Kidney epithelial cell (primary cell): ENCODE results near the gene OGG1. TPM values are rescaled to one million over a fixed set of nuclear protein-coding genes. Genes with fewer than 3 reads are reported as not detected.

ENCODE experiments used
- DNase-seq: peaks from one replicate; pipeline ENCODE4 v3.0.0-alpha.2; 2010; ENCODE audit warnings: low read depth
- H3K27me3 ChIP-seq: 2 replicates; pipeline ENCODE4 v1.6.0; 2011; ENCODE audit warnings: low read length; ENCODE audit not compliant: control insufficient read depth, insufficient read depth
- H3K36me3 ChIP-seq: 2 replicates; pipeline ENCODE4 v1.5.1; 2011; ENCODE audit warnings: low read length; ENCODE audit not compliant: control insufficient read depth, insufficient read depth
- H3K4me3 ChIP-seq: 2 replicates; pipeline ENCODE4 v1.5.1; 2011; ENCODE audit warnings: low read depth, mild to moderate bottlenecking, control low read depth, low read length
- CTCF ChIP-seq: IDR thresholded peaks from 2 replicates; pipeline ENCODE4 v1.5.1; 2011; ENCODE audit warnings: mild to moderate bottlenecking, moderate library complexity, low read length, control low read depth, inconsistent platforms; ENCODE audit not compliant: insufficient read depth, poor library complexity, severe bottlenecking
- total RNA-seq: library from RNA; depleted of rRNA; stranded (reverse); fragments of >200 nt; gene quantifications from 2 replicates; pipeline ENCODE4 v1.2.3, GENCODE V29; 2015

Gene OGG1
- total RNA-seq, 1 donor from 2014 or later, result 23.9 TPM

DNA sequence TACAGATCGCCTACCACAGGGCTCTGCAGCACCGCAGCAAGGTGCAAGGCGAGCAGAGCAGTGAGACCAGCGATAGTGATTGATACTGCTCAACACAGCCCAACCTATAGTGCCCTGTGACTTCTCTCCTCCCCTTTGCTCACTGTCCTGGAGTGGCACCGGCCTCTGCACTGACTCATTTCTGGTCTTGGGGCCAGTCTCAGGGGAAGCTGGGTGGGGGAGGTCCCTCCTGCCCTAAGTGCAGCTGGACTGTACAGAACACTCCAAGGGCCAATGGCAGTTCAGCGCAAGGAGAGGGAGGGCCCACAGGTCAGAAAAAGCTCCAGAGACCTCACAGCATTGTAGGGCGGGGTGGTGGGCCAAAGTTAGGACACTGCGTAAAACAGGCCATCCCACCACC, 2.5 kb upstream of the OGG1 start:
- peaks cover 10% of the 10 kb centered on the region for H3K36me3 ChIP-seq
- no peaks in the 10 kb centered on the region for H3K27me3 ChIP-seq
- H3K4me3 ChIP-seq, result no peak overlapping the region
- no peak for DNase-seq
- no peak for TF ChIP-seq CTCF

GRCh38 chr3:9748031-9748430, 1.7 kb upstream of the OGG1 start:
- H3K36me3 ChIP-seq, result peaks cover 10% of the 10 kb centered on the region
- no peak overlapping the region for H3K4me3 ChIP-seq
- H3K27me3 ChIP-seq, result no peaks in the 10 kb centered on the region
- no peak for TF ChIP-seq CTCF
- no peak for DNase-seq

DNA sequence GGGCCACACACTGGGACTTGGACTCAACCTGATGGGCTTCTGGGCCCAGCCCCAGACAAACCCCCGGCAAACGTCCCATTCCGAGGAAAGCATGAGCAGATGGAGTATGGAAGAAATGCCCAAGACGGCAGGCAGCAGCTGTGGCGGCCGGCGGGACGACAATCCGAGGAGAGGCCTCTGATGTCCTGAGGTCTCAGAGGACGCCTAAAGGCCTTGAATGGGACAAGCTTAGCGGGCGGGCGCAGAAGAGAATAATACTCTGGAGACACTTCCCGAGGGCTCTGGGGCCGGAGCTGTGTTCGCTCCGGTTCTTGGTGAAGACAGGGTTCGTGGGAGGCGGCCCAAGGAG, 482 bp upstream of the OGG1 start:
- no peak for DNase-seq
- no peaks in the 10 kb centered on the region for H3K27me3 ChIP-seq
- H3K36me3 ChIP-seq, result peaks cover 8% of the 10 kb centered on the region
- H3K4me3 ChIP-seq, result peak overlapping the region; percentile 73
- no peak for TF ChIP-seq CTCF

DNA sequence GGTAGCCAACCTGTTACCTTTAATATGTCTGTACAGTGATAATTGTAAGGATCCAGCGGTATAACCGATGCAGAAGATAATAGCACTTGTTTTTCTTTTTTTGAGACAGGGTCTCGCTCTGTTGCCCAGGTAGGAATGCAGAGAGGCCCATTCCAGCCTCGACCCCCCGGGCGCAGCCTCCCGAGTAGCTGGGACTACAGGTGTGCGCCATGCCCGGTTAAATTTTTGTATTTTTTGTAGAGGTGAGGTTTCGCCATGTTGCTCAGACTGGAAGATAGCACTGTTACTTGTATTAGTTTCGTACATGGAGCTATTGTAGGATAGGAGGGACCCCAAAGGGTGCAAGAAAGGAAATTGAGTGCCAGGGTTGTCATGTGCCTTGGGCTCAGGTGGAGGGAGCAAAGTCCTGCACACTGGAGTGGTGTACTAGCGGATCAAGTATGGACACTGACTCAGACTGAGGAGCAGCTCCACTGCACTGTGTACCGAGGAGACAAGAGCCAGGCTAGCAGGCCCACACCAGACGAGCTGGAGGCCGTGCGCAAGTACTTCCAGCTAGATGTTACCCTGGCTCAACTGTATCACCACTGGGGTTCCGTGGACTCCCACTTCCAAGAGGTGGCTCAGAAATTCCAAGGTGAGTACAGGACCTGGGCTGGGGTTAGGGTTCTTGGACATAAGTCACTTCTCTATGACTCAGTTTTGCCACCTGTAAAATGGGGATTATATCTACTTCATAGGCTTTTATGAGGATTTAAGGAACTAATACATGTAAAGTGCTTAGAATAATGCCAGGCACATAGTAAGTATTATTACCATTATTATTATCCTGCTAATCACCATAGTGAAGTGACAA, 1.0 kb downstream of the OGG1 start:
- peak overlapping the region; percentile 73 for H3K4me3 ChIP-seq
- no peaks in the 10 kb centered on the region for H3K27me3 ChIP-seq
- peaks cover 4% of the 10 kb centered on the region for H3K36me3 ChIP-seq
- no peak for TF ChIP-seq CTCF
- no peak for DNase-seq

- peaks cover 3% of the 10 kb centered on the region for H3K36me3 ChIP-seq
- TF ChIP-seq CTCF, result no peak
- no peak overlapping the region for H3K4me3 ChIP-seq
- DNase-seq, result no peak
- H3K27me3 ChIP-seq, result no peaks in the 10 kb centered on the region
These were observed 4.9 kb downstream of the OGG1 start for GRCh38 chr3:9754678-9755077.

- no peak for DNase-seq
- Histone ChIP-seq H3K27me3 (no peaks in the 10 kb centered on the region), H3K36me3 (no peaks in the 10 kb centered on the region), H3K4me3 (no peak overlapping the region)
- no peak for TF ChIP-seq CTCF
These were observed 7.7 kb downstream of the OGG1 start for GRCh38 chr3:9757427-9757826.
